K562 (cell line): ENCODE data around the gene ODF2. TPM values are rescaled to one million over a fixed set of nuclear protein-coding genes. Genes with fewer than 3 reads are reported as not detected.

Experiments
- ARNT ChIP-seq, 2 experiments: fragments of 450-650 bp; IDR thresholded peaks; 2 replicates each; pipeline ENCODE4 v1.6.1; 2016; ENCODE audit warnings: mild to moderate bottlenecking in 1 of 2
- ATF1 ChIP-seq, 2 experiments: fragments of 450-650 bp in 1 of 2; IDR thresholded peaks; 2 replicates each; pipeline ENCODE4 v1.6.1; 2016; ENCODE audit warnings: missing compliant biosample characterization in 1 of 2, missing genetic modification characterization in 1 of 2
- ATF7 ChIP-seq: fragments of 450-650 bp; IDR thresholded peaks from 2 replicates; pipeline ENCODE4 v1.7.1; 2014; ENCODE audit warnings: mild to moderate bottlenecking, moderate library complexity
- BHLHE40 ChIP-seq: IDR thresholded peaks from 2 replicates; pipeline ENCODE4 v1.6.1; 2011; ENCODE audit warnings: low read length, improper control_type of control experiment
- CAMTA2 ChIP-seq: fragments of 250-450 bp; sonication (Bioruptor Pico); conservative IDR thresholded peaks from 2 replicates; pipeline ENCODE4 v1.5.1; 2022
- ETV5 ChIP-seq: sonication (generic); formaldehyde crosslinking; IDR thresholded peaks from 2 replicates; pipeline ENCODE4 v1.4.0; 2020; ENCODE audit warnings: low read depth, mild to moderate bottlenecking, missing genetic modification reagents
- ETV6 ChIP-seq, 3 experiments: fragments of 150-350 bp in 1 of 3; sonication (generic) in 1 of 3; formaldehyde crosslinking in 1 of 3; IDR thresholded peaks; 2 replicates each; pipeline versions ENCODE4 v1.6.1 to v1.8.0; 2014 to 2022; ENCODE audit warnings: borderline replicate concordance in 2 of 3, low read depth in 2 of 3, antibody characterized with exemption in 1 of 3, low read length in 1 of 3, mild to moderate bottlenecking in 1 of 3, missing genetic modification reagents in 1 of 3
- FOXK2 ChIP-seq, 2 experiments: fragments of 450-650 bp; IDR thresholded peaks in 1 of 2; conservative IDR thresholded peaks in 1 of 2; 2 replicates each; pipeline ENCODE4 v1.6.1; 2016; ENCODE audit warnings: low read depth in 2 of 2, mild to moderate bottlenecking in 1 of 2
- HDAC1 ChIP-seq, 2 experiments: fragments of 450-650 bp; IDR thresholded peaks; 2 replicates each; pipeline ENCODE4 v1.6.1; 2016 to 2017; ENCODE audit warnings: inconsistent platforms in 1 of 2, mild to moderate bottlenecking in 1 of 2, moderate library complexity in 1 of 2
- HDAC2 ChIP-seq: fragments of 450-650 bp; IDR thresholded peaks from 2 replicates; pipeline ENCODE4 v1.6.1; 2016; ENCODE audit warnings: mild to moderate bottlenecking
- HDGF ChIP-seq: fragments of 450-650 bp; IDR thresholded peaks from 2 replicates; pipeline ENCODE4 v1.6.1; 2016
- JUNB ChIP-seq: fragments of 450-650 bp; formaldehyde crosslinking; conservative IDR thresholded peaks from 2 replicates; pipeline ENCODE4 v1.4.0; 2020; ENCODE audit warnings: mild to moderate bottlenecking
- NCOA6 ChIP-seq: fragments of 450-650 bp; IDR thresholded peaks from 2 replicates; pipeline ENCODE4 v1.6.1; 2017; ENCODE audit warnings: mild to moderate bottlenecking
- NFYB ChIP-seq: IDR thresholded peaks from 2 replicates; pipeline ENCODE4 v1.6.1; 2011; ENCODE audit warnings: mild to moderate bottlenecking, moderate library complexity; ENCODE audit not compliant: insufficient read length; ENCODE audit errors: extremely low read depth
- RBM25 ChIP-seq: fragments of 200-400 bp; formaldehyde crosslinking; IDR thresholded peaks from 2 replicates; pipeline ENCODE4 v1.6.1; 2018; ENCODE audit warnings: low read length, low read depth, moderate library complexity; ENCODE audit not compliant: severe bottlenecking
- RNF2 ChIP-seq: sonication (generic); IDR thresholded peaks from 2 replicates; pipeline ENCODE4 v1.6.1; 2016
- SRSF1 ChIP-seq: fragments of 200-400 bp; formaldehyde crosslinking; IDR thresholded peaks from 2 replicates; pipeline ENCODE4 v1.6.1; 2017; ENCODE audit warnings: mild to moderate bottlenecking, low read depth, low read length, moderate library complexity
- TAL1 ChIP-seq: fragments of 450-650 bp; IDR thresholded peaks from 2 replicates; pipeline ENCODE4 v1.6.1; 2016; ENCODE audit warnings: mild to moderate bottlenecking
- TCF7 ChIP-seq: sonication (generic); IDR thresholded peaks from 2 replicates; pipeline ENCODE4 v1.6.1; 2016; ENCODE audit warnings: antibody characterized with exemption, borderline replicate concordance
- THRAP3 ChIP-seq: fragments of 450-650 bp; IDR thresholded peaks from 2 replicates; pipeline ENCODE4 v1.6.1; 2016; ENCODE audit warnings: mild to moderate bottlenecking, inconsistent platforms, borderline replicate concordance
- WHSC1 ChIP-seq: IDR thresholded peaks from one replicate; pipeline ENCODE4 v1.6.1; 2012; ENCODE audit warnings: low read length, control low read depth, inconsistent platforms
- ZFP1 ChIP-seq: fragments of 450-650 bp; formaldehyde crosslinking; IDR thresholded peaks from 2 replicates; pipeline ENCODE4 v1.4.0; 2020; ENCODE audit warnings: mild to moderate bottlenecking, mixed read lengths
- ZFP30 ChIP-seq: fragments of 250-450 bp; sonication (Bioruptor Pico); IDR thresholded peaks from 2 replicates; pipeline ENCODE4 v1.8.0; 2022; ENCODE audit warnings: moderate library complexity, mild to moderate bottlenecking, inconsistent platforms, borderline replicate concordance
- ZKSCAN3 ChIP-seq: fragments of 250-450 bp; sonication (Bioruptor Pico); IDR thresholded peaks from 2 replicates; pipeline ENCODE4 v1.4.0; 2020
- ZNF12 ChIP-seq: sonication (generic); formaldehyde crosslinking; IDR thresholded peaks from 2 replicates; pipeline ENCODE4 v1.4.0; 2020; ENCODE audit warnings: mild to moderate bottlenecking, missing genetic modification reagents
- ZNF165 ChIP-seq: fragments of 250-450 bp; sonication (Bioruptor Pico); IDR thresholded peaks from 2 replicates; pipeline ENCODE4 v1.4.0; 2020; ENCODE audit warnings: borderline replicate concordance
- ZNF384 ChIP-seq: IDR thresholded peaks from 2 replicates; pipeline ENCODE4 v1.6.1; 2012; ENCODE audit warnings: low read depth, low read length, improper control_type of control experiment
- ZNF551 ChIP-seq: fragments of 250-450 bp; sonication (Bioruptor Pico); IDR thresholded peaks from 2 replicates; pipeline ENCODE4 v1.5.0; 2021; ENCODE audit warnings: mild to moderate bottlenecking, moderate library complexity
- ZNF764 ChIP-seq: fragments of 250-450 bp; sonication (Bioruptor Pico); IDR thresholded peaks from 2 replicates; pipeline ENCODE4 v1.4.0; 2020; ENCODE audit warnings: low read depth, mild to moderate bottlenecking, moderate library complexity
- polyA plus RNA-seq, 8 experiments: library from polyadenylated mRNA; depleted of rRNA in 4 of 8; stranded (reverse) in 5 of 8; unstranded in 3 of 8; fragments of >200 nt; fragmentation: Nextera tagmentation in 2 of 8; fragmentation: Illumina TruSeq in 1 of 8; extraction: Ambion mirVana in 2 of 8; extraction: Trizol in 1 of 8; gene quantifications; 2 replicates each; pipeline versions ENCODE4 v1.2.1 to v1.2.3, GENCODE V29; 2011 to 2014; ENCODE audit warnings: inconsistent platforms in 1 of 8, missing spikeins in 1 of 8
- total RNA-seq, 7 experiments: library from RNA; depleted of rRNA in 6 of 7; stranded (reverse); fragments of >200 nt in 6 of 7; fragmentation: Illumina TruSeq in 2 of 7; extraction: Trizol in 2 of 7; gene quantifications; 2 replicates each; pipeline versions ENCODE4 v1.2.1 to v1.2.3, GENCODE V29; 2011 to 2021; ENCODE audit warnings: low replicate concordance in 1 of 7
- TF ChIP-seq, protein P1 (sequence below): sonication (generic); formaldehyde crosslinking; IDR thresholded peaks from 2 replicates; pipeline ENCODE4 v1.8.0; 2022; ENCODE audit warnings: missing genetic modification reagents, mild to moderate bottlenecking, borderline replicate concordance

The ODF2 gene
- total and polyA plus RNA-seq, 9 of the 15 experiments (the other 6 are each of a cell fraction or from before 2014, with no cell fraction given): 16.5 to 83.2 (median 69.7) TPM

DNA sequence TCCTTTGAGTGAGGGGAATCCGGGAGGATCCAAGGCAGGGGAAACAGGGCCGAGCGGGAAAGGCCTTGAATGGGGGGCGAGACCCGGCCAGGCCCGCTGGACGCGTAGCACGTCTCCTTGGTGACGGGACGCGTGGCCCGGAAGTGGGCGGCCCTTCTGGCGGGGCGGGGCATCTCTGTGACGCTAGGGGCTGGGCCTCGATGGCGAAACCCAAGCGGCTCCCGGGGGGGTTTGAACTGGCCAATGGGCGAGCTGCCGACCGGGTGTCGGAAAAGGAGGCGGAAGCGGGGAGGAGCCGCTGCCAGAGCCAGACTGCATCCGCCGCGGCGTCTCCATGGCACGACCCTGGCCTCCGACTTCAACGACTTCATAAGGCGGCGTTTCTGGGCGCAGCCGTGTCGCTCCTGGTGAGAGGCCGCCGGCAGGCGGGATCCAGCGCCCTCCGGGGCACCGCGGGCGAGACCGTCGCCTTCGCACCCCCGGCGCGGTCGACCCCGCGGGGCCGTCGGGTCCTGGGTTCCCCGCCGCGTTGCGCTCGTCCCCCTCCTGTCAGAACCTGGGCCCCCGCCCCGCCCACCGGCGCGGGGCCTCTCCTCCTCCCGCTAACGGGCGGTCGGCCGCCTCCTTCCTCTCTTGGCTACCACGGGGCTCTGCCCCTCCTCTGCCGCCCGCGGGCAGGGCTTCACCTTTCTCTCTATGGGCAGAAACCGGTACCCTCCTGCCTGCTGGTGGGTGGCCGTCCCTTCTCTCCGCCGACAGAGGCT lies at the start of gene ODF2 (continued):
- TF ChIP-seq ZNF384 (no peak), TCF7 (no peak), TAL1 (no peak), WHSC1 (no peak), RNF2 (no peak), ARNT (IDR thresholded peaks at IDR 0.05) (no peak), ZFP1 (CRISPR knock-in tag) (no peak), ZNF551 (CRISPR knock-in tag) (no peak), JUNB (CRISPR knock-in tag) (no peak), ATF7 (peak; percentile 83), ZNF12 (CRISPR knock-in tag) (no peak), HDGF (no peak), THRAP3 (no peak), CAMTA2 (no peak), HDAC1 (IDR thresholded peaks at IDR 0.05) (peak in 1 of 2 experiments; percentile 99; a peak in 2 of 4 replicates), HDAC2 (peak; percentile 92; the same call in 1 of the 2 replicates), ZFP30 (CRISPR knock-in tag) (no peak), ETV6 (IDR thresholded peaks at IDR 0.05; ENCODE audit: borderline replicate concordance in 1 of 2, low read depth in 2 of 2, low read length in 1 of 2) (no peak), ETV6 (CRISPR knock-in tag; IDR thresholded peaks at IDR 0.05; ENCODE audit: borderline replicate concordance) (no peak), ATF1 (CRISPR knock-in tag; IDR thresholded peaks at IDR 0.05) (no peak; the same call in 1 of the 2 replicates), ATF1 (tag; IDR thresholded peaks at IDR 0.05) (peak; percentile 94), SRSF1 (no peak), ZNF764 (CRISPR knock-in tag) (no peak), RBM25 (peak; percentile 27), FOXK2 (conservative IDR thresholded peaks at IDR 0.05 in 1 of 2, IDR thresholded peaks at IDR 0.05 in 1 of 2; ENCODE audit: low read depth in 2 of 2) (peak in 1 of 2 experiments; percentile 44; a peak in 3 of 4 replicates), ZKSCAN3 (CRISPR knock-in tag) (no peak), ETV5 (peak; percentile 87), BHLHE40 (0 out of 2 replicates have a peak, but pooled peaks have one; percentile 28), ZNF165 (CRISPR knock-in tag) (no peak), NFYB (peak; percentile 66), NCOA6 (peak; percentile 66; the same call in 1 of the 2 replicates)
- TF ChIP-seq, protein P1, sequence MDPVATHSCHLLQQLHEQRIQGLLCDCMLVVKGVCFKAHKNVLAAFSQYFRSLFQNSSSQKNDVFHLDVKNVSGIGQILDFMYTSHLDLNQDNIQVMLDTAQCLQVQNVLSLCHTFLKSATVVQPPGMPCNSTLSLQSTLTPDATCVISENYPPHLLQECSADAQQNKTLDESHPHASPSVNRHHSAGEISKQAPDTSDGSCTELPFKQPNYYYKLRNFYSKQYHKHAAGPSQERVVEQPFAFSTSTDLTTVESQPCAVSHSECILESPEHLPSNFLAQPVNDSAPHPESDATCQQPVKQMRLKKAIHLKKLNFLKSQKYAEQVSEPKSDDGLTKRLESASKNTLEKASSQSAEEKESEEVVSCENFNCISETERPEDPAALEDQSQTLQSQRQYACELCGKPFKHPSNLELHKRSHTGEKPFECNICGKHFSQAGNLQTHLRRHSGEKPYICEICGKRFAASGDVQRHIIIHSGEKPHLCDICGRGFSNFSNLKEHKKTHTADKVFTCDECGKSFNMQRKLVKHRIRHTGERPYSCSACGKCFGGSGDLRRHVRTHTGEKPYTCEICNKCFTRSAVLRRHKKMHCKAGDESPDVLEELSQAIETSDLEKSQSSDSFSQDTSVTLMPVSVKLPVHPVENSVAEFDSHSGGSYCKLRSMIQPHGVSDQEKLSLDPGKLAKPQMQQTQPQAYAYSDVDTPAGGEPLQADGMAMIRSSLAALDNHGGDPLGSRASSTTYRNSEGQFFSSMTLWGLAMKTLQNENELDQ: no peak
